ENCODE data around the gene LINC01488. TPM values are rescaled to one million over a fixed set of nuclear protein-coding genes. Genes with fewer than 3 reads are reported as not detected.

LINC01488 gene
- total RNA-seq, 1 donor from 2014 or later: not detected

DNA sequence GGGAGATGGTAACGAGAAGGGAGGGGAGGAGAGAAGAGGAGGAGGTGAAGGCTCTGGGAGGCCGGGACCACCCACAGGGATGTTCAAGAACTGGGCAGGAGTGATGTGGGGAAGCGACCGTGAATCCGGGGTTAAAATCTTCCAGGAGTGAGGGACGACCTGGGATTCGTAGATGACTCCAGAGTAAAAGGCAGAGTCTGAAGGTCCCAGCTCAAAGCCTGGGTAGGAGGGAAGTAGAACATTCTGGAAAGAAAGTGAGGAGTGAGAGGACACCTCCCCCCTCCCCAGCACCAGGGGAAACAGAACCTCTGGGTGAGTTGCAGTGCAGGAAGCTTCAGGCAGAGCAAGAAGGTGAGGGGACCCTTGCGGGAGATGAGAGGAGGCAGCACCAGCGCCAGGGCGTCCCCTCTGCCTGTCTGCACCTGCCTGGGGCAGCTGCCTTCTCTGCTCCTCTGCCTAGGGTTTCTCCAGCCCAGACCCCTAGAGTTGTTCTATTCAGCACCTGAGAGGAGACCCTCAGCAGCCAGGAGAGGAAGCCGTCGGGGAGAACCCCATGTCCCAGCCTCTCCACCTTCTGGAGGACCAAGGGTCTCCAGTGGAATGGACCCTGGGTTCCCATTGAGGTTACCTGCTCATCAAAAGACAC, 49.7 kb downstream of the LINC01488 start:
- DNase-seq (ENCODE audit: low read depth) (no peak), FAIRE-seq (no peak)
- Histone ChIP-seq H3K27me3 (ENCODE audit: control insufficient read depth, insufficient read depth, low read length) (no peaks in the 10 kb centered on the region), H3K4me3 (ENCODE audit: low read depth, low read length) (no peak overlapping the region), H3K36me3 (ENCODE audit: control insufficient read depth, insufficient read depth, low read length) (no peaks in the 10 kb centered on the region)
- TF ChIP-seq, protein P1, sequence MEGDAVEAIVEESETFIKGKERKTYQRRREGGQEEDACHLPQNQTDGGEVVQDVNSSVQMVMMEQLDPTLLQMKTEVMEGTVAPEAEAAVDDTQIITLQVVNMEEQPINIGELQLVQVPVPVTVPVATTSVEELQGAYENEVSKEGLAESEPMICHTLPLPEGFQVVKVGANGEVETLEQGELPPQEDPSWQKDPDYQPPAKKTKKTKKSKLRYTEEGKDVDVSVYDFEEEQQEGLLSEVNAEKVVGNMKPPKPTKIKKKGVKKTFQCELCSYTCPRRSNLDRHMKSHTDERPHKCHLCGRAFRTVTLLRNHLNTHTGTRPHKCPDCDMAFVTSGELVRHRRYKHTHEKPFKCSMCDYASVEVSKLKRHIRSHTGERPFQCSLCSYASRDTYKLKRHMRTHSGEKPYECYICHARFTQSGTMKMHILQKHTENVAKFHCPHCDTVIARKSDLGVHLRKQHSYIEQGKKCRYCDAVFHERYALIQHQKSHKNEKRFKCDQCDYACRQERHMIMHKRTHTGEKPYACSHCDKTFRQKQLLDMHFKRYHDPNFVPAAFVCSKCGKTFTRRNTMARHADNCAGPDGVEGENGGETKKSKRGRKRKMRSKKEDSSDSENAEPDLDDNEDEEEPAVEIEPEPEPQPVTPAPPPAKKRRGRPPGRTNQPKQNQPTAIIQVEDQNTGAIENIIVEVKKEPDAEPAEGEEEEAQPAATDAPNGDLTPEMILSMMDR (IDR thresholded peaks at IDR 0.05; ENCODE audit: insufficient read depth, low read length, severe bottlenecking): no peak

DNA sequence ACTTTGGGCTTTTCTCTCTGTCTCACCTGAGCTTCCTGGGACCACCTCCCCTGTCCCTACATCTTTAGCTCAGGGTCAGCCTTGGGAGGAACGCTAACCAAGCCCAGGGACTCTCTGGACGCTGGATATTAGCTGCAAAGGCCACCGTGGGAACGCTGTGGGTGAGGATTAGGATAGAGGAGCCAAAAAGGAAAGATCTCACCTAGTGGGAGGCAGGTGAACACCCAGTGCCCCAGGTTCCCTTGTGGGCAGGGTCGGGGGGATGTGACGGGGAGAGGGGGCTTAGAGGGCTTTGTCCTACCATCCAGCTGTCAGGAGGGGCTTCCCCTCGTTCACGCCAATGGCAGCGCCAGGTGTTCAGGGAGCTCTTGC, 50.2 kb downstream of the LINC01488 start:
- Histone ChIP-seq H3K36me3 (ENCODE audit: control insufficient read depth, insufficient read depth, low read length) (no peaks in the 10 kb centered on the region), H3K27me3 (ENCODE audit: control insufficient read depth, insufficient read depth, low read length) (no peaks in the 10 kb centered on the region), H3K4me3 (ENCODE audit: low read depth, low read length) (no peak overlapping the region)
- FAIRE-seq: no peak
- DNase-seq (ENCODE audit: low read depth): no peak
- TF ChIP-seq, protein P1 (IDR thresholded peaks at IDR 0.05; ENCODE audit: insufficient read depth, low read length, severe bottlenecking): no peak

DNA sequence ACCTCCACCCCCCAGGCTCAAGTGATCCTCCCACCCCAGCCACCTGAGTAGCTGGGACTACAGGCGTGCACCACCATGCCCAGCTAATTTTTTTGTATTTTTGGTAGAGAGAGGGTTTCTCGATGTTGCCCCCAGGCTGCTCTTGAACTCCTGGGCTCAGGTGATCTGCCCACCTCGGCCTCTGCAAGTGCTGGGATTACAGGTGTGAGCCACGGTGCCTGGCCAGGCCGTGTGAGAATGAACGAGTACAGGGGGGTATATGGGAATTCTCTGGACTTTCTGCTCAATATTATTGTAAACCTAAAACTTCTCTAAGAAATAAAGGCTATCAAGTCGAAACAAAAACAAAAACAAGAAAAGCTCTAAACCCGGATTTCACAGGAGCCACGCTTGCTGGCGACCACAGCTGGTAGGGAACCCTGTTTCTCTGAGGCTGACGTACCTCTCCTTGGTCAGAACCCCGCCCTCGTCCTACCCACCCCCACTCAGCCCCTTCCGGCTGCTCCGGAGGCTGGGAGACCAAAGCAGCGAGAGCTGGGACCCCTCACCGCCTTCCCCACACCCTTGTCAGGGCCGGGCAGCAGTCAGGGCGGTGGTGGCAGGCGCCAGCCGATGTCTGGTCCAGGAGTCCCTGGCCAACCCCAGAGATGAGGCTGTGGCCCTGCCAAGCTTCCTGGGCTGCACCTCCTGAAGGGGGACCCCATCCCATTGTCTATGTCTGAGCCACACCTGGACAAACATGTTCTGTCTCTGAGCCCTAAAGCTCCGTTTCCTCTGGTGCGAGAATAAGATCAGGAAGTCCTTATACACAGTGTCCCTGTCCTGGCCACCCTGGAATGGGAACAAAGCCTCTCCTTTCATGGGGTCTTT, 52.1 kb downstream of the LINC01488 start:
- Histone ChIP-seq H3K4me3 (ENCODE audit: low read depth, low read length) (no peak overlapping the region), H3K36me3 (ENCODE audit: control insufficient read depth, insufficient read depth, low read length) (no peaks in the 10 kb centered on the region), H3K27me3 (ENCODE audit: control insufficient read depth, insufficient read depth, low read length) (no peaks in the 10 kb centered on the region)
- DNase-seq (ENCODE audit: low read depth) (no peak), FAIRE-seq (no peak)
- TF ChIP-seq, protein P1 (IDR thresholded peaks at IDR 0.05; ENCODE audit: insufficient read depth, low read length, severe bottlenecking): no peak

DNA sequence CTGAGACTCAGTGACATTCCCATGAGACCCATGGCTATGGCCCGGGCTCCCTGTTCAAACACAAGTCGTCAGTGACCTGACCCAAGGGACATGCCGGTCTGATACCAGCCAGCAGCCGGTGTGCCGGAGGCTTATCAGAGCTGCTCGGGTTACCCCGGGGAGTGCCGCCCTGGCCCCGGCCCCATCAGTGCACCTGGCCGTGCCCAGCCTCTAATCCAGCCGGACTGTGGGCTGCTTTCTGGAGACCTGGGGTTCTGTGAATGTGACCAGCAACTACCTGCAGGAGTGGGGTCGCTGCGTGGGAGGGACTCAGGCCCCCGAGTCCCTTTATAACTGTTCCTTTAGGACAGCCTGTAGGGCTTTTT, 52.7 kb downstream of the LINC01488 start:
- Histone ChIP-seq H3K27me3 (ENCODE audit: control insufficient read depth, insufficient read depth, low read length) (no peaks in the 10 kb centered on the region), H3K36me3 (ENCODE audit: control insufficient read depth, insufficient read depth, low read length) (no peaks in the 10 kb centered on the region), H3K4me3 (ENCODE audit: low read depth, low read length) (no peak overlapping the region)
- DNase-seq (ENCODE audit: low read depth) (no peak), FAIRE-seq (no peak)
- TF ChIP-seq, protein P1 (IDR thresholded peaks at IDR 0.05; ENCODE audit: insufficient read depth, low read length, severe bottlenecking): no peak

DNA sequence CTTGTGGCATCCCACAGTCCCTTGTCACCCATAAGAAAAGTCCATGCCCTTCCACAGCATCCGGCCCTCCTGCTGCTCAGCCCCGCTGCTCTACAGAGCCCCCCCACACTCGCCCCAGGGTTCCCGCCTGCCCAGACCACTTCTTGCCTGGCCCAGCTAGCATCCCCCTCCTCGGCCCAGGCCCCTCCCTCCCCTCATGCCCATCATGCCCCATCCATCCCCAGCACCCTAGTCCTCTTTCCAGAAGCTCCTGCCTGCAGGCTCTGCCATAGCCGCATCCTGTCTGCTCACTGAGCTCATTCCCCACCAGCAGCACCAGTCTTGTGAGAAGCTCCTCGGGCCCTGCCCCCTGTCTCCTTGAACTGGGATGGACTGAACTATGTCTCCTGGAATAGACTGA, 54.4 kb downstream of the LINC01488 start:
- FAIRE-seq: no peak
- TF ChIP-seq, protein P1 (IDR thresholded peaks at IDR 0.05; ENCODE audit: insufficient read depth, low read length, severe bottlenecking): no peak
- no peak for DNase-seq (ENCODE audit: low read depth)
- no peak overlapping the region for H3K4me3 ChIP-seq (ENCODE audit: low read depth, low read length)
- H3K27me3 ChIP-seq (ENCODE audit: control insufficient read depth, insufficient read depth, low read length): no peaks in the 10 kb centered on the region
- no peaks in the 10 kb centered on the region for H3K36me3 ChIP-seq (ENCODE audit: control insufficient read depth, insufficient read depth, low read length)
